GM23248 (cell line): Measurements from ENCODE around the gene DPP10.

Experiments used
- EZH2 ChIP-seq: fragments of 200-600 bp; sonication (generic); IDR thresholded peaks from 2 replicates; pipeline ENCODE4 v1.6.1; 2018; ENCODE audit warnings: antibody characterized with exemption, mild to moderate bottlenecking; ENCODE audit not compliant: insufficient read depth, poor library complexity, severe bottlenecking
- EZH2phosphoT487 ChIP-seq: fragments of 200-600 bp; sonication (generic); IDR thresholded peaks from 2 replicates; pipeline ENCODE4 v1.6.1; 2018; ENCODE audit warnings: antibody characterized with exemption, moderate library complexity, mild to moderate bottlenecking, low read depth; ENCODE audit not compliant: insufficient read depth

DNA sequence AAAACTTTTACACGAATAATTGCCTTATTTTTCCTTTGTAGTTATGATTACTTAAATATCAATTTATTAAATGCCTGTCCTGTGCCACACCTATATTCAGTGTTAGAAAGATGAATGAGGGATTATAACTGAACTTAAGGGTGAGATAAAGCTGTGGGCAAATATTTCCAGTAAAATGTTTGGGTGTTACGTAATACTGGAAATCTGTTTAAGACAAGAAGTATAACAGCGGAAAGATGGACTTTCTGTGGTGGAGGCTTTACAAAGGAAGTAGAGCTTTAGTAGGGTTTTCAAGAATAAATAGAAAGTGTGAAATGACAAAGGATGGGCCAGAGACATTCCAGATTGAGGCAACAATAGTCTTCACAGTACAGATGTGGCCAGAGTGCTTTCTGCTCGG, 927.0 kb downstream of the DPP10 start:
- TF ChIP-seq EZH2, result no peak
- TF ChIP-seq EZH2phosphoT487, result no peak
